SHP77 (cell line): ENCODE results near the gene ABTB2.

Source experiments
- DNase-seq, 2 experiments: peaks; one replicate each; lab custom pipeline; 2025; lab: John Stamatoyannopoulos, UW

ABTB2 gene

GRCh38 chr11:34360046-34360445 is 2.2 kb upstream of the ABTB2 start:
- no peak for DNase-seq

DNA sequence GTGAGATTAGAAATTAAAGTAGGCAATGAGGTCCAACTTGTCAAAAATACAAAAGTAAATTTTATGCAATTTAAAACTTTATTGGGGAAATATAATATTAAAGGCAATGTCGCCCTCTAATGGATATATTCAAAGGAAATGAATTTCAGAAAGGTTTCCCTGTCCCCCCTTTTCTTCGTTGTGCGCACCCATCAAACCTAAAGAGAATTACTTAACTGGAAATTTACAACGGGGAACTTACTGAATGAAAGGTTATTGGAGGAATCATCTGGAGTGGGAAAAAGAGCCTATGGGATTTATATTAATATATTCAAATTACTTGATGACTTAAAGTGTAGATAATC is 1.7 kb upstream of the ABTB2 start:
- no peak for DNase-seq

DNA sequence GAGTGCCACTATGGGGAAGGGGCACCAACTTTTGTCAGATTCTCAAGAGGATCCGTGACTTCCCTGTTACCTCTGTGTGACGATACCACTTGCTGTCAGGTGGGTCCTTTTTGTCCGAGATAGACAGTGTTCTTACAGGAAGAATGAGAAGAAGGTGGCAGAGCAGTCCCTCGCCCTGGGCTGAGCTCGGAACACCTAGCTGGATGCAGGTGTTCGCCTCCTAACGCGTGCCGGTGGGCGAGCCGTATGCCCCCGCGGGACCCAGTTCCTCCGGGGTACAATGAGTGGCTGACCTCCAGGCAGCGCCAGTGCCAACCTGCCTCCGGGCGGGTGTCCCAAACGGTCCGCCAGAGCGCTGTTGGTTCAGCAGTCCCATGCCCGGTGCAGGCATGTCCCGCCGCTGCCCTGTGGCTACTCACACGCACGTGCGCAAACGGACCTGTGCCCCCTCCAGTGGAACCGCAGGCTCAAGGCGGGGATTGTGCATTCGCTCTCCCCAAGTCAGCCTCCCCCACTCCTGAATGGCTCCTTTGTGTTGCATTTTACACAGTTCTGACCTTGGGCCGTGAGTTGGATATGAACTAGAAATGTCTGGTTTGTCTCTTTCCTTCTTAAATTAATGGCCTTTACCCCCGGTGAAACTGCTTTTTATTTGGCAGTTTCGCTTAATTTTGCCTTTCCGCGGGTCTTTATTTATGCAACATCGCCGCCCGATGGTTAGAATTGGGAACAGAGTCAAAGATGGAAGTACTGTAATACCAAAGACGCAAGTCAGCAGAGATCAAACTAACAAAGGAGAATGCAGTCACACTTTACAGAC is 1.1 kb upstream of the ABTB2 start:
- peak; percentile 59 to 61 for DNase-seq

DNA sequence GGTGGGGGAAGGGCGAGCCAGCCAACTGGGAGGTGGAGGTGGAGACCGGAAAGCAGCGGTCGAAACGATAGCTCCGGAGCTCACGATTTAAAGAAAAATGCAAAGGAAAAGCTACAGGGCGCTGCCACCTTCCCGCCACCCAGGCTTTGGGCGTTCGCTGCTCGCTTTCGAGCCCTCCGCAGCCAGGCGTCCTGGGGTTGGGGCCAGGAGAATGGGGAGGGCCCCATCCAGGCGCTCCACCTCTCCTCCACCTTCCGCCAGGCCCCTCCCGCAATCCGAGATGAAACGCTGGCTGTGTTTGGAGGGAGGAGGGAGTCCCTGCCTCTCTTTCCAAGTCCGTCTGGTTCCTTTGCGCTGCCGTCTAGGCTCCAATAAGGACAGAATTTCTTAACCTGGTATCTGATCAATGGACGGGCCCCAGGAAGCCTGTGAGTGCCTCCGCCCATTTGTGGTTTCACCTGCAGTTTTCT is 483 bp upstream of the ABTB2 start:
- DNase-seq: peak; percentile 55 to 62

DNA sequence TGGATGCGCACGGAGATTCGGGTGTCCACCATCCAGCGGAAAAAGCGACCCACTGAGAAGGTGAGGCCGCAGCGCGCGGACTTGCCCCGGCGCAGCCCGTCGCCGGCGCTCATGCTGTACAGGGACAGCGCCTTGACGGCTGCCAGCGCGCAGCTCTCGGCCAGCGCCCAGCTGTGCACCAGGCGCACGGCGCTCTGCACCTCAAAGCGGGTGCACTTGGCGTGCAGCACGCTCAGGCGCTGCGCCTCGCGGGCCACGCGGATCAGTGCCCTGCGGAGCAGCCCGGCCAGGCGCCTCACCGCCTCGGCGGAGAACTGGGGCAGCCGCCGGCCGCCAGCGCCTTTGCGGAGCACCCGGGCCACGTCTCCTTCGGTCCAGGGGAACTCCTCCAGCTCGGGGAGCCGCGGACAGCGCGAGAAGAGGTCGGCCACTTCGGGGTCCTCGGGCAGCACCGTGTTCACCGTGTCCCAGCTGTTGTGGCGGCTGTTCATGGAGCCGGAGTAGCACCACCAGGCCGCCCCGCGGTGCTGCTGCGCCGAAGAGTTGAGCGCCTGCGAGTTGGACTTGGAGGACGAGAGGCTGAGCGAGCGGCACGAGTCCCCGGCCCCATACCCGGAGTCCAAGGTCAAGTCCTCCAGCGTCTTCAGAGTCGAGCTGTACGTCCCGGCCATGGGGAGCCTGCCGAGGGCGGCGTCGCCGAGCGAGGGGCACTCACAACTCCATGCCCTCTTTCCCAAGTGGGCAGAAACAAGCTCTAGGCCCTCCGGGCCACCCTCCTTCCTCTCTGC is 703 bp downstream of the ABTB2 start:
- DNase-seq: peak in 1 of 2 experiments; percentile 26

GRCh38 chr11:34356576-34356912 is 1.3 kb downstream of the ABTB2 start:
- DNase-seq: no peak

DNA sequence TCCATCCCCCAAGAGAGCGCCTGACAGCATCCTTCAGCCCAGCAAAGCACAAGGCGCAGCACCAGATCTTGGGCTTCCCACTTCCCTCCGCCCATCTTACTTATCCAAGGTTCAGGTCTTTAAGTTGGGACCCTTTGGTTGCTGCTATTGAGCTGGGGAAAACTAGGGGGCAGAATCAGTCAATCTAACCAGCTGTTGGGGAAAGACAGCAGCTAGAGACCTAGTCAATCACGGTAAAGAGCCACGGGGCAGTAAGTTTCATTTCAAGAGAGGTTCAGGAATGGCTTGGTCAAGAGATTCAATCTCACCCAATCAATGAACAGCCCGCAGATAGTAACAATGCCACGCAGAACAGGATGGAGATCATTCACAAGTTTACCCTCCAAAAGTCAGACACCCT is 1.7 kb downstream of the ABTB2 start:
- DNase-seq: no peak

DNA sequence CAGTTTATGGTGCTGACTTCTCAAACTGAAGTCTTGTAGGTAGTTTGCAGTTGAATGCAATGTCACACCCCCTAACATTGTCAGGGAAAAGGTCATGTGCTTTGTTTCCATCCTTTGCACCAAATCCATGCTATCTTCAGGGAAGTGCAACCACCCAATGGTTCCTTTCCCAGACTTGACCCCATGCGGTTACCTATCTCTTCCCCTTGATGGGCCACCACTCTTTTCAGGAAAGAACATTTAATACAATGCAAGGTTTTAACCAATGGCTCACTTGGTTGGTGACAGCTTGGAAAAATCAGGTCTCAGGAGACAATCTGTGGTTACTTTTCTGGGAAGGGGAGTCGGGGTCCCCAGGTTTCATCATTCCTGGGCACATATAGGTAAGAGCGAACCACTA is 2.1 kb downstream of the ABTB2 start:
- no peak for DNase-seq

DNA sequence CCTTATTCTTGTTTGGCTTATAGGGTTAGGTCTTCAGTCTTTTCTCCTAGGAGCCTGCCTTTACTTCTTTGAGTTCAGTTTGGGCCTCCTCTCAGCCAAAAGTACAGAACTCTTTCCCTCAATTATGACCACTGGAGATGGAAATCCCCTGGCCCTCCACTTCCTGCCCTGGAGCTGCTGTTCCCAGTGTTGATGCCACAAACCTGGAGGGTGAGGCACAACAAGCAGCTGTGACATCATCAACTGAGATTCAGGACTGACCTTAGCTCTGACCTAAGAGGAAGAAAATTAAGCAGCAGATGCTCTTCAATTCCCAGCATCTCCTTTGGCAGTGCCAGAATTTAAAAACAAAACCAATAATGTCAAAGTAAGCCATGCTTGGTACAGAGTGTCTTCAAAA is 3.0 kb downstream of the ABTB2 start:
- DNase-seq: no peak

DNA sequence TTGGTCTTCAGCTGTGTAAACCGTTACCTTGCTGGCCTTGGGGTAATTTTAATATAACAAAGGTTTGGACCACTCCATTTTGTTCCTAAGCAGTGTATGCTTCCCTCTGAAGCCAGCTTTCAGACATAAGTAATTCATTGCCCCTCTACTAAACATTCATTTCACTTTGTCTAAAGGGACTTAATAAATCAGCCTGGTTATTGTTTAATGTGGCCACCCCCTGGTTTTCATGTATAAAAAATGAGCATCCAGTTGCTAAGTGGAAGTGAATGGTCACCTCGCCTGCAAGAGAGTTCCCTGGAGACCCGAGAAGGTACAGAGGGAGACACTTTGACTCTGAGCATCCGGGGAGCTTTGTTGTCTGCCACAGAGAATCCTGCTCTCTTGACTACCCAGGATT is 3.9 kb downstream of the ABTB2 start:
- DNase-seq: no peak

DNA sequence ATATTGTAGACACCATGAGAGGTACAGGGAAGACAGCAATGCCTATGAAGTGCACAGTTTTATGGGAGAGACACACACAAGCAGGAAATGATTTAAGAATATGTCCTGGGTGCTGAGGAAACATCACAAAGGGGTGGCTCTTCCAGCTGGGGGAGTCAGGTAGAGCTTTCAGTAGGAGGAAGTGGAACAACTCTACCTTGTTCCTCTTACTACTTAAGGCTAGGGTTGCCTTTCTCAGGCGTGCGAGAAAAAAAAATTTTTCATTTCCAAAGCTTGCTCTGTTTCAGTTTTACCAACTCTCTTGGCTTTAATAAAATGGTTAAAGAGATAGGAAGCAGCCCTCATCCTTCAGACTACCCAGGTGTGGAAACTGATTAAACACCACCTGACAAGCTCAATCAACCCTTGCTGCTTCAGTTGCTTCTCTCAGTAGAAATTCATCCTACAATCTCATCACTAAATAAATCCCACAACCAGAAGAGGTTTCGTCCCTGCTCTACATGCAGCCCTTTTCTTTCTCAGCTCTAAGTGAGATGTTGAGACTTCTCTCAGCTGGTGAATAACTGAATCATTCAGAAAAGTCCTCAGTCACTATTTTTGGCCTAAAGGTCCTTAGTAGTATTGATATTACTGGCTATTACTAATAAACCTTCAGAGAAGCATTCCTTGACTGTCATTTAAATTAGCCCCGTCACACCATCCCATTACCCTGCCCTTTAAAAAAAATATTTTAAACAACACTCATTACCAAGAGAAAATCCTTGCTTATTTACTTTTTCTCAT is 5.9 kb downstream of the ABTB2 start:
- DNase-seq: no peak

GRCh38 chr11:34351051-34351450 is 6.8 kb downstream of the ABTB2 start:
- DNase-seq: no peak

GRCh38 chr11:34349882-34350281 is 7.9 kb downstream of the ABTB2 start:
- DNase-seq: no peak

DNA sequence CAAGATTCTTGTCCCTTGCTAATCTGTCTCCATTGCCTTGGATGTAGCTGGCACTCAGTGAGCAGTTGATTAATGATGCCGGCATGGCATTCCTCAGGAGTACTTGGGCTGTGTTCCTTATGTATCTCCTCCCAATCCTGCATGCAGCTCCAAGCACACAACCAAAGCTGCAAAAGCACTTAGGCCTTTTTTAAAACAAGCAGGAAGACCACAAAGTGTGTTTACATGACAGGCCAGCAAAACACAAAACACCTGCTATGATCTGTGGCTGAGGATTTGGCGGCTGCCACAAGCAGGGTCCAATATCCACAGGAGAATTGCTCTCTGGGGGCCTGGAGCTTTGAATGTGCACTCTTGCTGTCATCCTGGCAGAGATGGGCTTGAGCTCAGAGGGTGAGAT is 8.9 kb downstream of the ABTB2 start:
- DNase-seq: no peak

- no peak for DNase-seq
These were observed 9.7 kb downstream of the ABTB2 start for GRCh38 chr11:34348096-34348495.

- no peak for DNase-seq
These were observed 11.3 kb downstream of the ABTB2 start for GRCh38 chr11:34346551-34346950.

DNA sequence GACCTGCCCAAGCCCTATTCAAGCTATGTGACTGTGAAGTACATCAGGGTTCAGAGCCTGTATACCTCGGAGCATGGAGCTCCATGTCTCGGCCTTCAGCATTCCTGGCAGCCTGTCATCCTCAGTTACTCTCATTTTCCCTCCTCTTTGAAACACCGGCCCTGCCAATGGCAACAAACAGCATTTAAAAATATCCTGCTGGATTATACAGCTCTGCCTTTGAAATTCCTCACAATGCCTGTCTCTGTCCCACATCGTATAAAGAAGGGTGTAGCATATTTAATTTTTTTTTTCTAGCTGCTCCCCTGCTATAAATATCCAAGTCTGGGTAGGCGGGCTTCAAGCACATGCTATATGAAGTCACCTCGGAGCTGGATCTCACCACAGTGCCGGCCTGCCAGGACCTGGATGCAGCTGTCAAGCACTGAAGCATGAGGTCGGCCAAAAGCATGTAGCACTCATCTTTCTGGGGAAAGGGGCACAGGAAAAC is 11.8 kb downstream of the ABTB2 start:
- DNase-seq: peak in 1 of 2 experiments; percentile 38

DNA sequence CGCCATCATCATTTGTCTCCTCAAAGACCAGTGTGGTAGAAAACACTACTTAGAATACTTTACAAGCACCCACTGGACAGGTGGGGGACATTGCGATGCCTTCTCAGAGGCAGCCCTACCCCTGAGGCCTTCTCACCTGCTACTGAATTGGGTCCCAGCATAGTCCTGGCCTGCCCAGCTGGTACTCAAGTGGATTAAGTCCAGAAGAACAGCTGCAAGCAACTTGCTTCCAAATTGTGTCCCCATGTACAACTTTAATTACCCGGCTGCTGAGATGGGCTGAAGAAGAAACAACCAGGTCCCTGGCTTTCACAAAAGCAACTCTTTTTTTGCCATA is 12.3 kb downstream of the ABTB2 start:
- DNase-seq: no peak

GRCh38 chr11:34344768-34345539 is 12.9 kb downstream of the ABTB2 start:
- peak; percentile 61 to 77 for DNase-seq

DNA sequence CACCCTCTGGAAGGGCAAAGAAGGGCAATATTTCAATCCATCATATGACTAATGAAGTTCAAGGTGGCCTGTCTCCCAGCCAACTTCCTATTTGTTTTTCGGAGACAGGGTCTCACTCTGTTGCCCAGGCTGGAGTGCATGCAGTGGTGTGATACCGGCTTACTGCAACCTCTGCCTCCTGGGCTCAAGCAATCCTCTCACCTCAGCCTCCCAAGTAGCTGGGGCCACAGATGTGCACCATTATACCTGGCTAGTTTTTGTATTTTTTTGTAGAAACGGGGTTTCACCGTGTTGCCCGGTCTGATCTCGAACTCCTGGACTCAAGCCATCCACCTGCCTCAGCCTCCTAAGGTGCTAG is 13.4 kb downstream of the ABTB2 start:
- DNase-seq: no peak

DNA sequence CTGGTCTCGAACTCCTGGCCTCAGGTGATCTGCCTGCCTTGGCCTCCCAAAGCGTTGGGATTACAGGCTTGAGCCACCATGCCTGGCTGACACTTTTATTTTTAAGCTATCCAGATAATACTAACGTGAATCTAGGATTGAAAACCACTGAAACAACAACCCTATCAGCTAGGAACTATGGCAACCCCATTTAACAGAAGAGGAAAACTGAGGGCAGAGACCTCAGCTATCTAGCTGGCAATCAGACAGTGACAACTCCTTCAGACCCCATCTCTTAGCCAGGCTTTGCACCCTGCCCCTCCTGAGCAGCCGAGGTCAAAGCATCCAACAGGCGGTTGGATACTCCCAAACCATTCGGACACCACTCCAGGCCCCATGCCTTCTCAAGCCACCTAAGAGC is 14.1 kb downstream of the ABTB2 start:
- DNase-seq: no peak

DNA sequence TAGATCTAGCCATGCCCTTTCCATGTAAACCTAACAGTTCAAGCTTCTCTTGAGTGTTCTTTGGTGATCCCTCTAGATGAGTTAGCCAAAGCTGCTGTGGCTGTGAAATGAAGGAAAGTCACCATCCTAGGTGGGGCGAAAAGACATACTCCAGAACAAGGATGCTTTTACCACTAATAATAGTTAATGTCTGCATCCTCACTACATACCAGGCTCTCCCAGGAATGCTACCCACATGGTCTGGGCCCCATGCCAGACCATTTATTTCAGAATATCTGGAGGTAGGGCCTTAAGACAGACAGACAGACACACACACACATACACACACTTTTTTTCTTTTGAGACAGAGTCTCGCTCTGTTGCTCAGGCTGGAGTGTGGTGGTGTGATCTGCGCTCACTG is 14.7 kb downstream of the ABTB2 start:
- no peak for DNase-seq
